ENCODE data around the gene ATP2C1.
"Not testable (repeated sequence)": the region's sequence is repeated elsewhere in the genome, so short reads cannot be mapped to it uniquely, and the experiment has no call there.

The ATP2C1 gene

GRCh38 chr3:130939753-130940152 is 45.9 kb downstream of the ATP2C1 start:
- DNase-seq (ENCODE audit: low read depth in 2 of 2), result no peak

GRCh38 chr3:130941793-130942192 is 47.9 kb downstream of the ATP2C1 start:
- DNase-seq (ENCODE audit: low read depth in 2 of 2), result no peak

- no peak for DNase-seq (ENCODE audit: low read depth in 2 of 2)
Measured at GRCh38 chr3:130946882-130947281, 53.0 kb downstream of the ATP2C1 start.

- DNase-seq (ENCODE audit: low read depth in 2 of 2), result no peak
Measured at GRCh38 chr3:130948001-130948773, 54.3 kb downstream of the ATP2C1 start.

GRCh38 chr3:130948929-130949328 is 55.0 kb downstream of the ATP2C1 start:
- DNase-seq (ENCODE audit: low read depth in 2 of 2), result no peak

- no peak for DNase-seq (ENCODE audit: low read depth in 2 of 2)
Measured at GRCh38 chr3:130950124-130950523, 56.2 kb downstream of the ATP2C1 start.

- no peak for DNase-seq (ENCODE audit: low read depth in 2 of 2)
Measured at GRCh38 chr3:130950641-130951040, 56.8 kb downstream of the ATP2C1 start.

GRCh38 chr3:130955481-130955880 is 61.6 kb downstream of the ATP2C1 start:
- DNase-seq (ENCODE audit: low read depth in 2 of 2), result no peak

- no peak for DNase-seq (ENCODE audit: low read depth in 2 of 2)
Measured at GRCh38 chr3:130956281-130956680, 62.4 kb downstream of the ATP2C1 start.

- no peak for DNase-seq (ENCODE audit: low read depth in 2 of 2)
Measured at GRCh38 chr3:130956721-130957120, 62.8 kb downstream of the ATP2C1 start.

GRCh38 chr3:130960139-130960795 is 66.4 kb downstream of the ATP2C1 start:
- DNase-seq (ENCODE audit: low read depth in 2 of 2), result peak in 1 of 2 experiments; percentile 63

- no peak for DNase-seq (ENCODE audit: low read depth in 2 of 2)
Measured at GRCh38 chr3:130961458-130961857, 67.6 kb downstream of the ATP2C1 start.

GRCh38 chr3:130963444-130963843 is 69.6 kb downstream of the ATP2C1 start:
- DNase-seq (ENCODE audit: low read depth in 2 of 2), result no peak

GRCh38 chr3:130963878-130964277 is 70.0 kb downstream of the ATP2C1 start:
- peak; percentile 79 to 82 for DNase-seq (ENCODE audit: low read depth in 2 of 2)

- DNase-seq (ENCODE audit: low read depth in 2 of 2), result no peak
Measured at GRCh38 chr3:130967281-130967680, 73.4 kb downstream of the ATP2C1 start.

GRCh38 chr3:130968221-130968620 is 74.3 kb downstream of the ATP2C1 start:
- DNase-seq (ENCODE audit: low read depth in 2 of 2), result no peak

- no peak for DNase-seq (ENCODE audit: low read depth in 2 of 2)
Measured at GRCh38 chr3:130969621-130970020, 75.7 kb downstream of the ATP2C1 start.

- no peak for DNase-seq (ENCODE audit: low read depth in 2 of 2)
Measured at GRCh38 chr3:130971208-130971607, 77.3 kb downstream of the ATP2C1 start.

GRCh38 chr3:130972592-130972991 is 78.7 kb downstream of the ATP2C1 start:
- DNase-seq (ENCODE audit: low read depth in 2 of 2), result not testable (repeated sequence)

GRCh38 chr3:130973406-130973805 is 79.5 kb downstream of the ATP2C1 start:
- no peak for DNase-seq (ENCODE audit: low read depth in 2 of 2)

- DNase-seq (ENCODE audit: low read depth in 2 of 2), result no peak
Measured at GRCh38 chr3:130974201-130974600, 80.3 kb downstream of the ATP2C1 start.

- no peak for DNase-seq (ENCODE audit: low read depth in 2 of 2)
Measured at GRCh38 chr3:130975251-130975650, 81.4 kb downstream of the ATP2C1 start.

GRCh38 chr3:130976706-130977105 is 82.8 kb downstream of the ATP2C1 start:
- no peak for DNase-seq (ENCODE audit: low read depth in 2 of 2)

All from fibroblast of skin of left biceps (primary cell).